ENCODE measurements around the gene SYVN1.

GRCh38 chr11:65129649-65130441, 4.5 kb downstream of the SYVN1 start:
- no peak for TF ChIP-seq CTCF (IDR thresholded peaks at IDR 0.05)
- no peak for TF ChIP-seq POLR2A (IDR thresholded peaks at IDR 0.05)

Data from heart left ventricle (tissue), 13 donors.